Measurements from ENCODE around the gene CPN2.
A peak's percentile ranks its signal among the peaks of the same experiment; 100 is the strongest.

CPN2 gene

DNA sequence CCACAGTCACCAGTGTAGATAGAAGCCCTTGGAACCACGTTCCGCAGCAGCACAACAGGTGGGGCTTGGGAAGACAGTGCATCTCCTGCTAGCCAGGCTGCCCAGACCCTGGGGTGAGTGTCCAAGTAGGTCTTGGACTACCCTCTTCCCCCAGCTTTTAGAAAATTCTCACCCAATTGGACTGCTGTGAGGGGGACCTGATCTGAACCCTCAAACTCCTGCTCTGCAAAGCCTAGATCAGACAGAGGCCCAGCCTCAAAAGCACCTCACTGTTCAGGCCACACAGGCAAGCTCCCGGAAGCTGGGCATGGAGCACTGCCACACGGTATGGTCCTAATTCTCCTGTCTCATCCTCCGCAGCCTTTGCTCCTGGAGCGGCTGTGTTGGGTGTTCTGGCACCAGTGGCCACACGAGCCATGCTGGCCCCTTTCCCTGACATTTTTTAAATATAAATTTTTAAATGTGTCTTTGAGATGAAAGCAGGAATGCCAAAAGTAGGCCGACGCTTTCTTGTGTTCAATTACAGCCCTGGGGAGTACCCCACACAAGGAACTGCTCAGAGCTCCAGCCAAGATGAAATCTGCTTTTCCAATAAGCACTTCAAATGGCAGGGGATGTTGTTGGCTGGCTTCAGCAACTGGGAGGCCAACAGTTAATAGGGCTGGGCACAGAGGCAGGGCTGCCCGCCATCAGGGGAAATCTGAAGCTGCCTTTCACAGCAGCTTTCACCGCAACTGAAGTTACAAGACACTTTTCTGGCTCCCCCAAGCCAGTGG is 40.9 kb downstream of the CPN2 start:
- DNase-seq: no peak

DNA sequence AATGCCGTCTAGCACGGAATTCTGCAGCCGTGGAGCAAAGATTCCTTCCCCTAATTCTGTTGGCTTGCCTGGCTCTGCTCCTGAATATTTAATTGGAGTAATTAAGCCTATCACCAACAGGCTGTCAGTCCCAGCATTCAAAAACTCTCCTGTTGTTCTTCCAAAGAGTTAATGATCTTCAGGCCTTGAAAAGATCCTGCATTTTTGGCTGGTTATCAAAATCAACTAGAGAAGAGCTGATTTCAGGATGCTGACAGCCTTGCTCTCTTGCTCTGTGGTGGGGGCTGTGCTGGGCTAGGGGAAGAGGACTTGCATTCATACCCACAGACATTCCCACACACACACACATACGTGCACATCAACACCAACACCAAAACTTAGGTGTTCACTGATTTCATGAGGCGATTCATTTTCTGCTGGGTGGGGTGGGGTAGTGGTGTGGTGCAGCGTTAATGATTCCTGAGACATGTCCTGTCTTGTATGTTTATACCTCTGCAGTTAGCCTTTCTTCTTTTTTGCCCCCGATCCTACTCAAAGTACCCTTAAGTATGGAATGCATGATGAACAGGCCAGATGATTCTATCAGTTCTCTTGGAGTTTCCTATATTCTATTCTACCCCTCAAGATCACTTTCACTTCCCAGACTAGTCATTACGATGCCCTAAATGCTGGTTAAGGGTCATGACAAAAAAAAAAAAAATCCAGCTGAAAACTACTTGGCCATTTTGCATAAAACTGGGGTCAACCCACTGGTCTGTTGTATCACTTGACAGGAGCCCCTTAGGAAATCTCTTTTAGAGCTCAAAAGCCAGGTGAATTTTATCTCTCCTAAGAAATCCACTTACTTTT is 42.3 kb downstream of the CPN2 start:
- no peak for DNase-seq

DNA sequence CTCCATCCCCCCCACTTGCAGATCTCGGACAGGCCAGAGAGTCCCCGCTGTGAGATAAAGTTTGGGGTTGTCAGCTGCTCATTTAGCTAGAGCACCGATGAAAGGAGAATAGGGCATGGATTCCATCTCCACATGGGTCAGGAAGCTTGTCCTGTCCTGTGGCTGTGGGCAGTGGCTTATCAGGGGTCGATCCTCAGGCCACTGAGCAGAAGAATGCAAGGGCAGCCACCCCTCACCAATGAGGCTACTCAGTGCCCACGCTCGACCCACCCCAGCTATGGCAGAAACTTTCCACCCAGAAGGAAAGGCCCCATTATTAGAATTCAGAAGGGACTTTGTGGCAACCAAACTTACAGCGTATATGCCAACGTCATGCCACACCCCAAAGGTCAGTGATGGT is 43.3 kb downstream of the CPN2 start:
- DNase-seq: no peak

DNA sequence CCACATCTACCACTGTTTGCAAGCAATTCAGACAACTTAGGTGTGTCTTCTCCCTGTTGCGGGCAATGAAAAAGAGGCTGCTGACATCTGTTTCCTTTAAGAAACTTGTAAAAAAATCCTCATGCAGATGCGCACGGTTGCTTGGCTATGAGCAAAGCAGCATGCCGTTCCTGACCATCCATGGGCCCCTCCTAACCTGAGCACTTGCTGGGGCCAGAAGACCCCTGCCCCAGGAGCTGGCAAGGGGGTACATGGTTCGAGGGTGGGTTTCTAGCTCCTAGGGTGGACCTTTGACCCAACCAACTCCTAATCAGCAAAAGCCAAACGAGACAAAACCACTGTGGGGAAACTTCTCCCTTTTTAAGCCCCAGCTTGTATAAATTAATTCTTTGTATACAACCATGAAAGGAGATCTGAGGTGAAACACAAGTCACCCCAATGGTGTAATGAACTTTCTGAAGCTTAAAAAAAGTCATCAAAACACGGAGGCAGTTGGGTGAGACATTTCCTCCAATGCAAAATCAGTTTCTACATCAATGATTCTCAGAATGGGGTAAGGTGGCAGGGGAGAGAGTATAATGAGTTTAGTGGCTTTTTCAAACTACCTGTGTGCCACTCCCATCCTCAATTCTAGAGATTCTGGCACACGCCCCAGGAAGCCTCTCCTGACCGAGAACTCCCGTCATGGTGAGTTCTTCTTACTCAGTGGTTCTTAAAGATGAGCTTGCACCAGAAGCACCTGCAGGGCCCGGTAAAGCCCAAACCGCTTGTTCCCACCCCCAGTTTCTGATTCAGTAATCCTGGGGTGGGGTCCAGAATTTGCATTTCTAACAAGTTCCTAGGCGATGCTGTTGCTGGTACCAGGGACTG is 44.1 kb downstream of the CPN2 start:
- peak; percentile 43 for DNase-seq

DNA sequence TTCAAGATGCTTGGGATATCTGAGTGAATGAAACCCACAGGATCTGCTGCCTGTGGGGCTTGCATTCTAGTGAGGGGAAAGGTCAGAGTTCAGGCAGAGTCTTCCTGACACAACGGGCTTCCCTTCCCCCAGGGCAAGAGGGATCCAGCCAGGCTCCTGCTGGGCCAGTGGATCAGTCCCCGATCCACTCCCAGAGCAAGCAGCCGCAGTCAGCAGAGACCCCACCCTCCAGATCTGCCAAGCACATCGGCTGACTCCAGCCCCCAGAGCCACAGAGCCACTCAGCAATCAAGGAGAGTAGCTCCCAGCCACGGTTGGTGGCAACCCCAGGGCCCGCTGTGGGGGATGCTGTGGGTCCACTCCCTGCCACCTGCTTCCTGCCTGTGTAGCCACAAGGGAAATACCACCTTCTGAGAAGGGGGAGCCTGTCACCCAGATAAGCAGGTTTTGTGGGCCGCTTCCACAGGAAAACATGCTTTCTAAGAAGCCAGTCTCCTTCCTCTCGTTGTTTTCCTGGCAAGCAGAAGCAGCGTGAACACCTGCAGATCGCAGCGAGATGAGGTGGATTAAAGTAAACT is 44.9 kb downstream of the CPN2 start:
- DNase-seq: peak; percentile 79

DNA sequence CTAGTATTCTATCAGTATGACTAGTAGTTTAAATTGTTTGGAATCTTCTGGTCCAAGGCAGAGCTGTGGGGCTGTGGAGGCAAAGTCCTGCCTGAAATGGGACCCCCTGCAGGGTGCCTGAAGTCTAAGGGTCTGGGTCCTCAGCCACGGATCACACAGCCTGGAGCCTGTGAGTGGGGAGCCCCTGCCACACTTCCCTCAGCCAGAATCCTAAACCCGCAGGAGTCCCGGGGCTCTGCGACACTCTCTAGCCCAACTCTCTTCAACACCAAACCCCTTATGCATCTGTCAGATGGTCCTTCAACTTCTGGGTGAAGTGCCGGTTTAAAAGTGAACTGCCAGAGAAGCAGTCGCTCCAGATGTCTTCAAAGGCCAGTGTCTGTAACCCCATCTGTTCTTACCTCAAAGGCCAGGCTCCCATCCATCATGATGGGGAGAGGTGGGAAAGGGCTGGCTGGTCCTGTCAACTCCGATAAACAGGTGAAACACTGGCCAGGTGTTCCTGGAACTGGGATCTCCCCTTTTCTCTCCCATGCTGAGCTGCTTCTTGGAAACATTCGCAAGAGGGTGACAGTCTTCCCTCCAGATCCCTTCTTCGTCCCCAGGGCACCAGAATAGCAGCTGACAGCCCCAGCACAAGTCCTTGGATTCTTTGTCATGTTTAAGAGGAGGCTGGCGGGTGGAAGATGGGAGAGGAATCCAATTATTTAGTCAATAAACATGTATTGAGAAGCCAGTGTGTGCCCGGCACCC is 45.6 kb downstream of the CPN2 start:
- DNase-seq: no peak

DNA sequence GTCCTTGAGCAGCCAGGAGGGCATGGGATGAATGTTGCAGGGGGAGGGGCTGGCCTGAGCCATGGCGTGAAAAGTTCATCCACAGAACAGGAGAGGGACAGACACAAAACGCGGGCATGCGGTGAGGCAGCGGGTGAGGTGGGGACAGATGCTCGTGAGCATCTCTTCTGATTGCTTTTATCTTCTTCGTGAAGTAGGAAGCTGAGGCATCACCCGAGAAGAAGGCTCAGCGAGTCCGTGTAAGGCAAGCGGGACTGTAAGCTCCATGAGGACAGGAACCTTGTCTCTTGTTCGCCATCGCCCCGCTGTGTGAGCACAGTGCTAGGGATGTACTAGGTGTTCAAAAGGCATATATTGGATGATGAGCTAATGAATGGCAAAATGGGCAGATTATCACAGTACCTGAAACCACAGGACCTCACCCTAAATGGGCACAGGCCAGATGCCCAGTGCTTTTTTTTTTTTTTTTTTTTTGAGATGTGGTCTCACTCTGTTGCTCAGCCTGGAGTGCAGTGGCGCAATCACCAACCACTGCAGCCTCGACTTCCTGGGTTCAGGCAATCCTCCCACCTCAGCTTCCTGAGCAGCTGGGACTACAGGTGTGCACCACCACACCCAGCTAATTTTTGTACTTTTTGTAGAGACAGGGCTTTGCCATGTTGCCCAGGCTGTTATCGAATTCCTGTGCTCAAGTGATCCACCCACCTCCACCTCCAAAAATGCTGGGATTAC is 46.8 kb downstream of the CPN2 start:
- DNase-seq: no peak

DNA sequence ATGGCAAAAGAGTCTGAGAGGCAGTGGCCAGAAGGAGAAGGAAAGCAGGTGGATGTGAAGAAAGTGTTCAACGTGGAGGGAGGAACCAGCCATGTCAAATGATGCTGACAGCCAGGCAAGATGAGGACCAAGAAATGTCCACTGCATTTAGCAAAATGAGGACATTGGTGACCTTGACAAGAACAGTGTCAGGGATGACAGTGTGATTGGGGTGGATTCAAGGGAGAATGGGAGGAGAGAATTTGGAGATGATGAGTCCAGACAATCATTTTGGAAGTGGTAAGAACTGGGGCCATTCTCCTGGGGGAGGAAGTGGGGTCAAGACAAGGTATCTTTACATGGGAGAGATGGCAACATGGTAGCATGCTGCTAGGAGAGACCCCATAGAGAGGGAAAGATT is 47.4 kb downstream of the CPN2 start:
- DNase-seq: no peak

DNA sequence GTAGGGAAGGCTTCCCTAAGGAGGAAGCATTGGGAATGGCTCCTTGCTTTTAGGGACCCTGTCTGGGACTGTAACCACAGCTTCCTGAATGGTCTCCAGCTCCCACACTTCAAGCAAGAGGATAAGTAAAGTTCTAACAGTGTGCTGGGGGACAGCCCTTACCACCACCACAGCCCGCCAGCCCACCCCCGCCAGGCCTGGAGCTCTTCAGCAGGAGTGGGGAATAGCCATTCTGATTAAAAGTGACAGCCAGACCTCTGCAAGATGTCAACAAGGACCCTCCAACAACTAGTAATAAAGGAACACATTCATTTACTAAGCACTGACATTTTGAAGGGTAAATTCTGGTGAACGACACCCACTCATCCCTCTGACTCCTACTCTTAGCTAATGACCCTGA is 49.4 kb downstream of the CPN2 start:
- DNase-seq: no peak

DNA sequence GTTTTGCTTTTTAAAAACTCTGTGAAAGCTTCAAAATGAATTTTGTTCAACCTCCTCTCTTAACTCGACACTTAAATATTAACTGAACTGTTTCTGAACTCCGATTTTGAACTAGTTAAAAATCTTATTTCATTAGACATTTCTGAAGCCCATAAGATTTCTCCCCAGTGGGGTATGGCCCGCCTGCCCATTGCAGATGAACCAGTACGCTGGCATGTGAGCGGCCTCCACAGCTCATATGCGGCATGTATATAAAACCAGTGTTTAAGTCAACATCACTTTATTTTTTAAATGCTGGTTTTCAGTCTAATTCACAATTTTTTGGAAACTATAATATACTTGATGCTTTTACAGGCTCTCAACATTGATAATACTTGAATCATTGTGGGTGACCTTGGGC is 50.2 kb downstream of the CPN2 start:
- DNase-seq: no peak

DNA sequence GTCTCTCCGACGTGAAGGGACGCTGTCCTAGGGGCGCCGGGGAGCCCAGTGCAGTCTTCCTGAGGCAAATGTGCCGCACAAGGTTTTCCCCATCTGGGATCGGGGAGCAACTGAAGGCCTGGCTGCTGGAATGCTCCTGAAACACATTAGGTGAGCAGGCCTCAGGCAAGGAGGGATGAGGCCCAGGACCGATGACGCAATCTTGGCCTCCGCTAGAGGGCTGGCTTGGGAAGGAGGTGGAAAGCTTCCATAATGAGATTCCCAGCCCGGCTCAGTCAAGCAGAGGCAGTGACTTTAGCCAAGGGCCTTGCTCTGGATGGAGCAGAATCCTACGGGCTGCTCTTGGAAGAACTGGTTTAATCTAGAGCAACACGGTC is 50.8 kb downstream of the CPN2 start:
- DNase-seq: no peak

DNA sequence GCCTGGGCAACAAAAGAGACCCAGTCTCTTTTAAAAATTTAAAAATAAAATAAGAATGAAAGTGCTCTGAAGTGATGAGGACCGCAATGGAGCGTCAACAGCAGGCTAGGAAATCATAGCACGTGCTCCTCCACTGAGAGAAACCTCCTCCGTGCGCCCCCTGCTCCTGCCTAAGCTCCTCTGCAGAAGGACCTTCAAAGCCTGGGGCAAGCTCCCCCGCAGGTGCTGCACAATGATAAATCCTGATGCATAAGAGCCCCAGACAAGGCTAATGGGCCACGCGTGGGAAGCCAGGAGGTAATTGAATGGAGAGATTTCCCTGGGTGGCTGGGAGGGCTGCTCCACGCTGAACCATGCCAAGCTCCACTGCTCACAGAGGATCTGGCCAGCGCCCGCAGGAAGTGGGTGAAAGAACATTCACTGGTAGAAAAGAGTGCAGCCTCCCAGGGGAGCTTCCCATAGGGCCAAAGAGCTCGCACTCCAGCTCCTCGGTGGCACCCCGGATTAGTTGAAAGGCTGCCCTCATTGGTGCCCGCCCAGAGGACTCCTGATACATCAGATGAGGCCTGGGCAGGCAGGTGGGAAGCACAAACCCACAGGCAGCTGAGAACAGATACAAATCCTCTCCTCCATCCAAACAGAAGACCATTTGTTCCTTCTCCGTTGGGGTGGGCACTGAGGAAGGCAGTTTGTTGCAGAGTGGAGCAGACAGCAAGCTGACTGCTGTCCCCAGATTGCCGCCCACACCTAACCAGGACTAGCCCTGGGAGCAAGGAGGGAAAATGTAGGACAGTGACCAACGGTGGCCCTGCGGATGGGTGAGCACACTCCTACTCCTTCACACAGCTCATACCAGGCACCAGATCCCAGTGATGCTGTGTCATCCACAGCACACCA is 52.5 kb downstream of the CPN2 start:
- no peak for DNase-seq

DNA sequence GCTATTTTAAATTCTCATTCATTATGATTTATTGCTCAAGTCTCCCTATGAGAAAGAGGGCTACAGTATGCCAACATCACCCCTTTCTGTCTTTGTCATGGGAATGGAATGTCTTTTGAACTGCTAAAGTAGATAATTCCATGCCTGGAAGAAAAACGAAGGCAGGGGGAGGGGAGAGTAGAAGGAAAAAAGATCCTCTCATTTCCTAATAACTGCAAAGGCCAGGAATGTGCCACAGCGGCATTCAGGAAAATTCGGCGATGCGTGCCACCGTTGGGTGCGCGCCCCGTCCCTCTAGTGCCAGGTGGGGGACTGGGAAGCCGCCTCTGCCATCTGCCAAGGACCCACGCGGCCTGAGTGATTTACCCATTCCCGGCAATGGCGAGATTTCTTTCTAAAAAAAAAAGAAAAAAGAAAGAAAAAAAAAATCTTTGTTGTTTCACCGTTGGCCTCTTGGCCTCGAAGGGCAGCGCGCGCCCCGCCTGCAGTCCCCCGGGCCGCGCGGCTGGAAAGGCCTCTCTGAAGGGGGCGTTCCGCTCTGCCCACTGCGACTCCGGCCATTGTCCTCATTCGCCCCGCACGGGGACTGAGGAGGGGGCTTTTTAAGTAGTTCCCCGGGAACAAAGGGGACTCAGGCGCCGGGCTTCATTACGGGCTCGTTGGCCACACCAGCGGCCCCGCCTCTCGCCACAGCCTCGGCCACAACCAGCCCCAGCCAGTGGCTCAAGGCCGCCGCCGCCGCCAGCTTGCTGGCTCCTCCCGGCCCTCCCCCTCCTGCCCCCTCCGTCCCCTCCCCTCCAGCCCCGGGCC is 54.5 kb downstream of the CPN2 start:
- DNase-seq: no peak

DNA sequence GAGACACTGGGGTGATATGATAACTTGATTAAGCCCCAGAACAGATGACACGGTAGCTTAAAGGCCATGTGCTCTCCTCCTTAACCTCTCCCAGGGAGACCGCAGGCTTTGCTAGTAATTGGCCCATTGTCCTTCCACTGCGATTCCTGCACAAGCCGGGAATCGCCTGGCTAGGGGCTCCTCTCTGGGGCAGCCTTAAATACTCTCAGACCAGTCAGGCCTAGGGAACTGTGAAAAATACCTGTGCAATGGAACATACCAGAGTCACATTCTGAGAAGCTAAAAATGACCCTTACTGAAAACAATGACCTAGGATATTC is 56.3 kb downstream of the CPN2 start:
- DNase-seq: no peak

DNA sequence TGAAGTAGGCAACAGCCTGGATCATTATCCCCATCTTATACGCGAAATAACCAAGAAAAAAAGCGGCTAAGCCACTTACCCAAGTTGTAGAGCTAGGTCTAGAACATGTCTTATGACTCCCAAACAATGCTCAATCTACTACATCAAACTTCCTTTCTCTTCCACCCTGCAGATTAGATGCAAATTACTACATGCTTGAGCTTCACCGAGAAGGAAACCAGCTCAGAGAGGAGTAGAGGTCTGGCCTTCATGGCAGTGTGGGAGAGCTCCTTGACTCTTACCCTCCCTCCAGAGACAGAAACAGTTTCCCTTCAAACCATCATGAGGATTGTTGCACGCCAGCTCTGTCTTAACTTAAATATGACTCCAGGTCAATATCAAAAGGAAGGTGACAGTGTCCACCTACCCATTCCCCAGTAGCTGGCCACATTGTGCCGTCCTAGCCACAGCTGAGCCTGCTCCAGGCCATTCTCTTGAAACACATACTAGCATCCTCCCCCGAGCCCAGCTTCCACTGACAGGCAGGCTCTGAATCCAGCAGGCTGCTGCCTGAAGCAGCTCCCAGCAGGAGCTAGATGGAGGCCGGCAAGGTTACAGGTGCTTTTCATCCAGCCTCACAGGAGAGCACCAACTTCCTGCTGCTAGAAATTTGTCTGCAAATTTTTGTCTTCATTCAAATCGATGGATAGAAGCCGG is 56.8 kb downstream of the CPN2 start:
- DNase-seq: peak; percentile 10

DNA sequence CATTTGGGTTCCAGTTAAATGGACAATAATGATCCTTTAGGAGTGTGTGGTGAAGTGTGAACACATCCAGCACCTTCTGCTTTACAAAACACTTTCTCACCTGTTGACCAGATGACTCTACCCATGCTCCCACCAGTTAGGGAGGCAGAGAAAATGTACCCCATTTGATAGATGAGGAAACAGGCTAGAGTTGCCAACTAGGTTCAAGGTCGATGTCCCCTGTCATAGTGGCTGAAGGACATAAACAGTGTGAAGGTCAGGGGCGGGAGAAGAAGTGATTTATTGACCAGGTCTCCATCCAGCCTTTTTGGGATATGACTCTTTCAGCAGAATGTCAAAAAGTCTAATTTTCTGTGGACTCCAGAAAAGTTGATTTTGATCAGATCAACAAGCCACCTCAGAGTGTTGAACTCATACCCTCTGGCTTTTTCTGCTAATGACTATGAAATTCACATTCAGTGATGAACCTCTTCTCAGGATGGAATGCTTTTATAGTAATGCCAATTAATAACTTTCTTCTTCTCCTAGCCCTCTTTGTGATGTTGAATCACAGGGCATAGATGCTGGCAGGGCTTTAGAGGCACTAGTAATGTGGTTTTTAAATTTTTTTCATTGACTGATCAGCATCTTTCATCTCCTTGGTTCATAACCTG is 57.5 kb downstream of the CPN2 start:
- no peak for DNase-seq

DNA sequence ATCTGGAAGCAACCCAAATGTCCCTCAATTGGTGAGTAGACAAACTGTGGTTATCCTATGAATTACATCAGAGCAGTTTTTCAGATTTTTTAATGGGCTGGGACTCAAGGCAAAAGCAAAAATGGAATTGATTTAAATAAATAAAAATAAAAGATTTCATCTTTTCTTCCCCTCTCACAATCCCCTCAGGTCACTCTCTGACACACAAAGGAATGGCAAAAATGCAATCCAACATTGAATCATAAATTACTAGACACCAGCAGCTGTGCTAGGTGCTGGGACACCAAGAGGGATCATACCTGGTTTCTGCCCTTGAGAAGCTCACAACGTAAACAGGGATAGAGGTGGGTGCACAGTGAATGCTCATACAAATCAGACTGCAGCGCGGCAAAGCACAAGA is 58.8 kb downstream of the CPN2 start:
- no peak for DNase-seq

All from CD4-positive, alpha-beta T cell treated with Interleukin-15 for 1 hour (primary cell).